ENCODE measurements around the gene SLC49A3. TPM values are rescaled to one million over a fixed set of nuclear protein-coding genes. Genes with fewer than 3 reads are reported as not detected.
A peak's percentile ranks its signal among the peaks of the same experiment; 100 is the strongest.

SLC49A3 gene
- total RNA-seq, 4 donors from 2014 or later: 5.9 to 18.0 (median 14.3) TPM

DNA sequence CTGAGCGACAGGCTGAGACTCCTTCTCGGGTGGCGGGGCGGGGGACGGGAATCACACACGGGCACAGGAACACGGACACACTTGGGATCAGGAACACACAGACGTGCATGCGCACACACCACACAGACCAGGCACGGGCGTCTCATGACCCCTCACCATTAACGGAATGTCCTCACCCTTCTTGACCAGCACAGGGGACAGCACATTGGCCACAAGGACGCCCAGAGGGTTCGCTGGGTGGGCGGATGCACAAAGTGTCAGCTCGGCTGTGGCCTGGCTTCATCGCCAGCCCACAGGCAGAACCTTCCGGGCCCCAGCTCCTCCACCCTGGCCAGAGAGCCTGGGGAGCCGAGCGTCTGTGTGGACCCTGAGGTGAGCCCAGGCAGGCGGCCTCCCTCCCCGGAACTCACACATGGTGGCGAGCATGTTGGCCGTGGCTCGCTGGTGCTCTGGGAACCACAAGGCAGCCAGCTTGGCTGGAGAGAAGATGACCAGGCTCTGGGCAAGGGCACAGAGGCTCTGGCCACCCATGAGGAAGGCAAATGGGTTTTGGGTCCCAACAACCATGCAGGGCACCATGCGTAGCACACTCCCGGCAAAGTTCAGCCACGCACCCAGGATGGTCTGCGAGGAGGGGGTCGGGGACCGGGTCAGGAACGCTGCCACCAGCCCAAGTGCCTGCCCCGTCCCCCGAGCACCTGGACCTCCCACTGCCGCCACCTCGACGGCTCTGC, 3.1 kb downstream of the SLC49A3 start:
- TF ChIP-seq, protein P1, sequence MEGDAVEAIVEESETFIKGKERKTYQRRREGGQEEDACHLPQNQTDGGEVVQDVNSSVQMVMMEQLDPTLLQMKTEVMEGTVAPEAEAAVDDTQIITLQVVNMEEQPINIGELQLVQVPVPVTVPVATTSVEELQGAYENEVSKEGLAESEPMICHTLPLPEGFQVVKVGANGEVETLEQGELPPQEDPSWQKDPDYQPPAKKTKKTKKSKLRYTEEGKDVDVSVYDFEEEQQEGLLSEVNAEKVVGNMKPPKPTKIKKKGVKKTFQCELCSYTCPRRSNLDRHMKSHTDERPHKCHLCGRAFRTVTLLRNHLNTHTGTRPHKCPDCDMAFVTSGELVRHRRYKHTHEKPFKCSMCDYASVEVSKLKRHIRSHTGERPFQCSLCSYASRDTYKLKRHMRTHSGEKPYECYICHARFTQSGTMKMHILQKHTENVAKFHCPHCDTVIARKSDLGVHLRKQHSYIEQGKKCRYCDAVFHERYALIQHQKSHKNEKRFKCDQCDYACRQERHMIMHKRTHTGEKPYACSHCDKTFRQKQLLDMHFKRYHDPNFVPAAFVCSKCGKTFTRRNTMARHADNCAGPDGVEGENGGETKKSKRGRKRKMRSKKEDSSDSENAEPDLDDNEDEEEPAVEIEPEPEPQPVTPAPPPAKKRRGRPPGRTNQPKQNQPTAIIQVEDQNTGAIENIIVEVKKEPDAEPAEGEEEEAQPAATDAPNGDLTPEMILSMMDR (IDR thresholded peaks at IDR 0.05): no peak
- TF ChIP-seq EP300 (IDR thresholded peaks at IDR 0.05) (no peak), POLR2A (IDR thresholded peaks at IDR 0.05) (no peak)
- no peaks in the 10 kb centered on the region for H3K9me3 ChIP-seq
- no peaks in the 10 kb centered on the region for H3K36me3 ChIP-seq
- no peak for DNase-seq (ENCODE audit: low spot score in 2 of 2)
- H3K4me1 ChIP-seq: peaks cover 0 to 63% (median 16%) of the 10 kb centered on the region in 4 donors
- WGBS, 2 donors: 89 to 90% methylated on average over 20 to 22 of the region's 37 CpGs
- no peak overlapping the region for H3K27ac ChIP-seq
- peaks cover 0 to 6% of the 10 kb centered on the region in 2 donors for H3K27me3 ChIP-seq
- no peak overlapping the region for H3K4me3 ChIP-seq

DNA sequence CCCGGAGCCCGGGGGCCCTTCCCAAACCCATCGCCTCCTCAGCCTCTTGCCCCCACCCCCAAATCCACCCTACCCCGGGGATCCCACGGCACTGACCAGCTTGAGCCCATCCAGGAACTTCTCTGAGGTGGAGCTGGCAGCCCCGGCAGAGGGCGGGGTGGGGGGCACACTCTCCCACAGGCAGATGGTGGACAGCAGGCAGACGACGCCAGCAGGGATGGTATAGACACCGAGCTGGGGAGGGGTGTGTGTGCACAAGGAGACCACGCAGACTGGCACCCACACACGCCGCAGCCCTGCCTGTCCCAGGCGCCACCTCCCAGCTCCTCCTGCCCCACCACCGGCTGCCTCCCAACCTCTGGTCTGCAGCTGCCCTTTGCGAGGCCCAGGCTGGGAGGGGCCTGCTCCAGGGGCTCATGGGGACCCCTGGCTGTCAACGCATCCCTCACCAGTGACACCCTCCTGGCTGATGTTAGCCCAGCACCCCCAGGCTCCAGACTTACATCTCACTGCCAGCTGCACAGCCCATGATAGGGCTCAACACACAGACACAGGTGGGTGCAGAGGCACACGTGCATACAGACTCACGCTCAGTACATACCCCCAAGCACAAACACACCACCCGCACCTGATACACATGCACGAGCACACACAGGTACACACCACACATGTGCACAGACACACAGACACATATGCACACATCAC, 4.2 kb downstream of the SLC49A3 start:
- DNase-seq (ENCODE audit: low spot score in 2 of 2): no peak
- Histone ChIP-seq H3K4me3 (no peak overlapping the region), H3K4me1 (peaks cover 0 to 67% (median 23%) of the 10 kb centered on the region in 4 donors), H3K36me3 (no peaks in the 10 kb centered on the region), H3K9me3 (no peaks in the 10 kb centered on the region), H3K27ac (no peak overlapping the region), H3K27me3 (peaks cover 0 to 6% of the 10 kb centered on the region in 2 donors)
- TF ChIP-seq EP300 (IDR thresholded peaks at IDR 0.05) (no peak), POLR2A (IDR thresholded peaks at IDR 0.05) (no peak)
- TF ChIP-seq, protein P1 (IDR thresholded peaks at IDR 0.05): no peak
- WGBS, 2 donors: 70 to 73% methylated on average over 13 to 20 of the region's 21 CpGs

DNA sequence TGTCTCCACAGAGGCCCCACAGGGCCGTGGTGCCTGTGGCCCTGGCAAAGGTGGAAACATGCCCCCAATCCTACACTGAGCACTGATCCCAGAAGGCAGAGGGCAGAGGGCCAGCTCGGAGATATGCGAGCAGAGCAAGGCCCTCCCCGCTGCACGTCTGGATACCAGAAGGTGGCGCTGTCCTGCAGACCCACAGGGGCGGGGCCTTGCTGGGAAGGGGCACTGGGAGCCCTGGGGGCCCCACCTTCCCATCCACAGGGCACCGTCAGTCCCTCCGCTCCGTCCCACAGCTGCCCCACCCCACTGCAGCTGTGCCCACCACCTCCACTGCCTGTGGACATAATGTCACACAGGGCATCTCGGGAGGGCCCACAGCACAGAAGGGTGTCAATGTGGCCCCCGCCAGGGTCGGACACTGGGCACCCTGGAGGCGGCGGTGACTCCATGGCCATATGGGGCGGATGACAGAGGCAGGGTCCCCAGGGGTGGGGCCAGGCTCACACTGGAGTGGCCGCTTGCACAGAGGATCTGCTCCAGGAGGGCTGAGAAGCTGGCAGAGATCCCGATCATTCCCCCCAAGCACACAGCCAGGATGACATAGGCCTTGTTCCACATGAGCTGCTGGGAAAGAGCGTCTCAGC, 4.8 kb downstream of the SLC49A3 start:
- DNase-seq (ENCODE audit: low spot score in 2 of 2): peak; percentile 42 to 67
- WGBS, 2 donors: 28 to 31% methylated on average over 11 to 18 of the region's 19 CpGs
- H3K9me3 ChIP-seq: no peaks in the 10 kb centered on the region

DNA sequence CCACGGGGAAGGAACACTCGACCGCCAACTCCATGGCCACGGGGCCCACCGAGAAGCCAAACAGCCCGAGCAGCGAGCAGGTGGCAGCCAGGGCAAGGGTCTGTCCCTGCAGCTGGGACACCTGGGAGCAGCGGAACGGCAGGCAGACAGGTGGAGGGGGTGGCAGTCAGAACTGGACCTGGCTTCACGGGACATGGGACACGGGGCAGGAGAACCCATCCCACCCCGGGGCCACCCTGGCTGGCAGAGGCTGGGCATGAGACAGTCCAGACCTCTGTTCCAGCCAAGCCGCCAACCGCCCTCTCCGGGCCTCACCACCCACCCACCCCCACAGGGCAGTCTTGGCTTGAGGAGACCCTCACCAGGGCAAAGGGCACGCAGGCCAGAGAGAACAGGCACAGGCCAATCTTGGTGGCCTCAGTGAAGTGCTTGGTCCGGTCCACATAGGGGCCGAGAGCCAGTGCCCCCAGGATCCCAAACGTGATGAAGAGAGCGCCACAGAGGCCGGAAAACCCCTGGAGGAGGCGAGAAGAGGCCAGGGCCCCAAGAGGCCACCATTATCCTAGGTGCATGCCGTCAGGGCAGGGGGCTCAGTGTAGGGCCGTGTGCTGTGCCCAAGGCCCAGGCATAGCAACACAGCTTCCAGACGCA, 5.6 kb downstream of the SLC49A3 start:
- Histone ChIP-seq H3K27me3 (peaks cover 0 to 3% of the 10 kb centered on the region in 2 donors), H3K4me1 (peaks cover 0 to 54% (median 17%) of the 10 kb centered on the region in 4 donors), H3K4me3 (no peak overlapping the region), H3K9me3 (no peaks in the 10 kb centered on the region), H3K36me3 (no peaks in the 10 kb centered on the region), H3K27ac (peak overlapping the region in 1 of 4 donors; percentile 2)
- TF ChIP-seq, protein P1 (IDR thresholded peaks at IDR 0.05): no peak
- TF ChIP-seq POLR2A (IDR thresholded peaks at IDR 0.05) (no peak), EP300 (IDR thresholded peaks at IDR 0.05) (no peak)
- no peak for DNase-seq (ENCODE audit: low spot score in 2 of 2)
- WGBS, 2 donors: 65 to 73% methylated on average over 13 to 24 of the region's 25 CpGs

More for the DNA sequence above, 4.8 kb downstream of the SLC49A3 start:
- Histone ChIP-seq H3K4me1 (peaks cover 0 to 61% (median 20%) of the 10 kb centered on the region in 4 donors), H3K4me3 (no peak overlapping the region), H3K36me3 (no peaks in the 10 kb centered on the region), H3K27me3 (peaks cover 0 to 6% of the 10 kb centered on the region in 2 donors), H3K27ac (peak overlapping the region in 1 of 4 donors; percentile 2)
- no peak for TF ChIP-seq EP300 (IDR thresholded peaks at IDR 0.05)
- TF ChIP-seq, protein P1 (IDR thresholded peaks at IDR 0.05): peak; percentile 43 to 76 (median 57)
- TF ChIP-seq POLR2A (IDR thresholded peaks at IDR 0.05): no peak

All from tibial nerve (tissue), 4 donors.